Transverse colon (tissue), 4 donors: ENCODE data around the gene ZNF205.

Experiments used
- EP300 ChIP-seq: sonication (generic); formaldehyde crosslinking; IDR thresholded peaks from one replicate; pipeline ENCODE4 v1.6.1; 2017; ENCODE audit warnings: antibody characterized with exemption, low read depth
- POLR2A ChIP-seq: fragments of 450-650 bp; IDR thresholded peaks from one replicate; pipeline ENCODE4 v1.6.1; 2016; ENCODE audit warnings: antibody characterized with exemption, mild to moderate bottlenecking, moderate library complexity
- POLR2AphosphoS5 ChIP-seq, 3 donors: sonication (generic); formaldehyde crosslinking; IDR thresholded peaks; one replicate each; pipeline ENCODE4 v1.6.1; 2016; ENCODE audit warnings: antibody characterized with exemption in 3 of 3
- TF ChIP-seq, protein P1 (sequence below), 5 experiments: fragments of 200-600 bp in 3 of 5; fragments of 450-650 bp in 2 of 5; sonication (generic) in 3 of 5; IDR thresholded peaks; 1 replicate in 2 of 5; 2 replicates in 3 of 5; pipeline ENCODE4 v1.5.1; 2016 to 2017; ENCODE audit warnings: antibody characterized with exemption in 5 of 5, inconsistent platforms in 3 of 5, mild to moderate bottlenecking in 2 of 5, moderate library complexity in 1 of 5

GRCh38 chr16:3073448-3073847 is 38.9 kb upstream of the ZNF205 start:
- TF ChIP-seq POLR2A (no peak), EP300 (no peak), POLR2AphosphoS5 (IDR thresholded peaks at IDR 0.05) (no peak)
- TF ChIP-seq, protein P1, sequence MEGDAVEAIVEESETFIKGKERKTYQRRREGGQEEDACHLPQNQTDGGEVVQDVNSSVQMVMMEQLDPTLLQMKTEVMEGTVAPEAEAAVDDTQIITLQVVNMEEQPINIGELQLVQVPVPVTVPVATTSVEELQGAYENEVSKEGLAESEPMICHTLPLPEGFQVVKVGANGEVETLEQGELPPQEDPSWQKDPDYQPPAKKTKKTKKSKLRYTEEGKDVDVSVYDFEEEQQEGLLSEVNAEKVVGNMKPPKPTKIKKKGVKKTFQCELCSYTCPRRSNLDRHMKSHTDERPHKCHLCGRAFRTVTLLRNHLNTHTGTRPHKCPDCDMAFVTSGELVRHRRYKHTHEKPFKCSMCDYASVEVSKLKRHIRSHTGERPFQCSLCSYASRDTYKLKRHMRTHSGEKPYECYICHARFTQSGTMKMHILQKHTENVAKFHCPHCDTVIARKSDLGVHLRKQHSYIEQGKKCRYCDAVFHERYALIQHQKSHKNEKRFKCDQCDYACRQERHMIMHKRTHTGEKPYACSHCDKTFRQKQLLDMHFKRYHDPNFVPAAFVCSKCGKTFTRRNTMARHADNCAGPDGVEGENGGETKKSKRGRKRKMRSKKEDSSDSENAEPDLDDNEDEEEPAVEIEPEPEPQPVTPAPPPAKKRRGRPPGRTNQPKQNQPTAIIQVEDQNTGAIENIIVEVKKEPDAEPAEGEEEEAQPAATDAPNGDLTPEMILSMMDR (IDR thresholded peaks at IDR 0.05), result no peak
